Measurements from ENCODE around the gene TMEM63B. TPM values are rescaled to one million over a fixed set of nuclear protein-coding genes. Genes with fewer than 3 reads are reported as not detected.
A peak's percentile ranks its signal among the peaks of the same experiment; 100 is the strongest.

The TMEM63B gene
- total and polyA plus RNA-seq, 9 of the 15 experiments (the other 6 are each of a cell fraction or from before 2014, with no cell fraction given) = 0.14 to 39.4 (median 14.4) TPM

DNA sequence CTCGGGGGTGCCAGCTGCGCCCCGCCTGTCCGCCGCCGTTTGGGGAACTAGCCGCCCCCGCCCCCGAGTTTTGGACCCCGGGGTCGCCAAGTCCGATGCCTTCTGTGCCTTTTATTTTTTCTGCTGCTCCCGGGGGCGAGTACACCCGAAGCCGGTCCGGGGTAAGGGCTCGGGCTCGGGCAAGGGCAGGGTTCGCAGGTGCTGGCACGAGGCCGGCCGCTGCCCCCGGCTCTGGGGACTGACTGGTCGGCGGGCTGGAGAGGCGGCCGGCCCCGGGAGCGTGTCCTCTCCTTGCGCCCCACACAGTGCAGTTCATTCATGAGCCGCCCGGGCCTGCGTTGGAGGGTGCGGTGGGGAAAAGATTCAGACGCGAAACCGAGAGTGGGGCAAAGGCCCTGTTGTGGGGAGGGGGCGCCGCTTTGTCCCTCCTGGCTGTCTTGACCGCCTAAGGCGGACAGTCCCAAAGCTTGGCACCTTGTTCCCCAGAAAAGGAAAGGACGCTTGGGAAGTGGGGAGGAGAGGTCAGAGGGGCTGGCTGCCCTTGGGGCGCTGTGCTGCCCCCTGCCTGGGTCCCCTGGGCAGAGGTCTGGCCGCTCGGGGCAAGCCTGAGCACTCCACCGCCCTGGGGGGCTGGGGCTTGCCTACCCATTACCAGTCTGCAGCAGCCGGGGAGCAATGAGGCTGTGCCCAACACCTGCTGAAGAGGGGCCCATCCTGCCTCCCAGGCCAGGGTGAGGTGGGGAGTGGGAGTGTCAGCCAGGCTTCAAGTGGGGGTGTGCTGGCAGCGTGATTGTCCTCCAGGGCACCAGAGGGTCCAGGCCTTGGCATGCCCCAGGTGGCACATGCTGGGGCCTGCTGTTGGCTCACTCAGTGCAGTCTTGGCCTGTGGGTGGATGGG is 915 bp downstream of the TMEM63B start (continued):
- TF ChIP-seq FUS (optimal IDR thresholded peaks at IDR 0.05; ENCODE audit: low read depth, low read length) (no peak), TAF9B (IDR thresholded peaks at IDR 0.05; ENCODE audit: partially characterized antibody) (no peak), GTF2E2 (tag; IDR thresholded peaks at IDR 0.05) (no peak), MCM2 (IDR thresholded peaks at IDR 0.05; ENCODE audit: low read depth) (no peak), ZNF232 (CRISPR knock-in tag; IDR thresholded peaks at IDR 0.05) (no peak), ZNF766 (CRISPR knock-in tag; conservative IDR thresholded peaks at IDR 0.05) (no peak), BRF1 (IDR thresholded peaks at IDR 0.05; ENCODE audit: borderline replicate concordance, extremely low read depth, insufficient read length) (no peak), CBX5 (IDR thresholded peaks at IDR 0.05; ENCODE audit: borderline replicate concordance, low read depth) (no peak)
- TF ChIP-seq, protein P1, sequence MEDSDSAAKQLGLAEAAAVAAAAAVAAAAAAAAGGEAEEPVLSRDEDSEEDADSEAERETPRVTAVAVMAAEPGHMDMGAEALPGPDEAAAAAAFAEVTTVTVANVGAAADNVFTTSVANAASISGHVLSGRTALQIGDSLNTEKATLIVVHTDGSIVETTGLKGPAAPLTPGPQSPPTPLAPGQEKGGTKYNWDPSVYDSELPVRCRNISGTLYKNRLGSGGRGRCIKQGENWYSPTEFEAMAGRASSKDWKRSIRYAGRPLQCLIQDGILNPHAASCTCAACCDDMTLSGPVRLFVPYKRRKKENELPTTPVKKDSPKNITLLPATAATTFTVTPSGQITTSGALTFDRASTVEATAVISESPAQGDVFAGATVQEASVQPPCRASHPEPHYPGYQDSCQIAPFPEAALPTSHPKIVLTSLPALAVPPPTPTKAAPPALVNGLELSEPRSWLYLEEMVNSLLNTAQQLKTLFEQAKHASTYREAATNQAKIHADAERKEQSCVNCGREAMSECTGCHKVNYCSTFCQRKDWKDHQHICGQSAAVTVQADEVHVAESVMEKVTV (CRISPR knock-in tag; IDR thresholded peaks at IDR 0.05) = no peak
- TF ChIP-seq, protein P2, sequence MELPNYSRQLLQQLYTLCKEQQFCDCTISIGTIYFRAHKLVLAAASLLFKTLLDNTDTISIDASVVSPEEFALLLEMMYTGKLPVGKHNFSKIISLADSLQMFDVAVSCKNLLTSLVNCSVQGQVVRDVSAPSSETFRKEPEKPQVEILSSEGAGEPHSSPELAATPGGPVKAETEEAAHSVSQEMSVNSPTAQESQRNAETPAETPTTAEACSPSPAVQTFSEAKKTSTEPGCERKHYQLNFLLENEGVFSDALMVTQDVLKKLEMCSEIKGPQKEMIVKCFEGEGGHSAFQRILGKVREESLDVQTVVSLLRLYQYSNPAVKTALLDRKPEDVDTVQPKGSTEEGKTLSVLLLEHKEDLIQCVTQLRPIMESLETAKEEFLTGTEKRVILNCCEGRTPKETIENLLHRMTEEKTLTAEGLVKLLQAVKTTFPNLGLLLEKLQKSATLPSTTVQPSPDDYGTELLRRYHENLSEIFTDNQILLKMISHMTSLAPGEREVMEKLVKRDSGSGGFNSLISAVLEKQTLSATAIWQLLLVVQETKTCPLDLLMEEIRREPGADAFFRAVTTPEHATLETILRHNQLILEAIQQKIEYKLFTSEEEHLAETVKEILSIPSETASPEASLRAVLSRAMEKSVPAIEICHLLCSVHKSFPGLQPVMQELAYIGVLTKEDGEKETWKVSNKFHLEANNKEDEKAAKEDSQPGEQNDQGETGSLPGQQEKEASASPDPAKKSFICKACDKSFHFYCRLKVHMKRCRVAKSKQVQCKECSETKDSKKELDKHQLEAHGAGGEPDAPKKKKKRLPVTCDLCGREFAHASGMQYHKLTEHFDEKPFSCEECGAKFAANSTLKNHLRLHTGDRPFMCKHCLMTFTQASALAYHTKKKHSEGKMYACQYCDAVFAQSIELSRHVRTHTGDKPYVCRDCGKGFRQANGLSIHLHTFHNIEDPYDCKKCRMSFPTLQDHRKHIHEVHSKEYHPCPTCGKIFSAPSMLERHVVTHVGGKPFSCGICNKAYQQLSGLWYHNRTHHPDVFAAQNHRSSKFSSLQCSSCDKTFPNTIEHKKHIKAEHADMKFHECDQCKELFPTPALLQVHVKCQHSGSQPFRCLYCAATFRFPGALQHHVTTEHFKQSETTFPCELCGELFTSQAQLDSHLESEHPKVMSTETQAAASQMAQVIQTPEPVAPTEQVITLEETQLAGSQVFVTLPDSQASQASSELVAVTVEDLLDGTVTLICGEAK (IDR thresholded peaks at IDR 0.05) = peak; percentile 66; the same call in 1 of the 2 replicates
- TF ChIP-seq, protein P2 (CRISPR knock-in tag; IDR thresholded peaks at IDR 0.05) = no peak
- TF ChIP-seq, protein P3, sequence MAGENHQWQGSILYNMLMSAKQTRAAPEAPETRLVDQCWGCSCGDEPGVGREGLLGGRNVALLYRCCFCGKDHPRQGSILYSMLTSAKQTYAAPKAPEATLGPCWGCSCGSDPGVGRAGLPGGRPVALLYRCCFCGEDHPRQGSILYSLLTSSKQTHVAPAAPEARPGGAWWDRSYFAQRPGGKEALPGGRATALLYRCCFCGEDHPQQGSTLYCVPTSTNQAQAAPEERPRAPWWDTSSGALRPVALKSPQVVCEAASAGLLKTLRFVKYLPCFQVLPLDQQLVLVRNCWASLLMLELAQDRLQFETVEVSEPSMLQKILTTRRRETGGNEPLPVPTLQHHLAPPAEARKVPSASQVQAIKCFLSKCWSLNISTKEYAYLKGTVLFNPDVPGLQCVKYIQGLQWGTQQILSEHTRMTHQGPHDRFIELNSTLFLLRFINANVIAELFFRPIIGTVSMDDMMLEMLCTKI (IDR thresholded peaks at IDR 0.05; ENCODE audit: partially characterized antibody) = no peak
- TF ChIP-seq, protein P4, sequence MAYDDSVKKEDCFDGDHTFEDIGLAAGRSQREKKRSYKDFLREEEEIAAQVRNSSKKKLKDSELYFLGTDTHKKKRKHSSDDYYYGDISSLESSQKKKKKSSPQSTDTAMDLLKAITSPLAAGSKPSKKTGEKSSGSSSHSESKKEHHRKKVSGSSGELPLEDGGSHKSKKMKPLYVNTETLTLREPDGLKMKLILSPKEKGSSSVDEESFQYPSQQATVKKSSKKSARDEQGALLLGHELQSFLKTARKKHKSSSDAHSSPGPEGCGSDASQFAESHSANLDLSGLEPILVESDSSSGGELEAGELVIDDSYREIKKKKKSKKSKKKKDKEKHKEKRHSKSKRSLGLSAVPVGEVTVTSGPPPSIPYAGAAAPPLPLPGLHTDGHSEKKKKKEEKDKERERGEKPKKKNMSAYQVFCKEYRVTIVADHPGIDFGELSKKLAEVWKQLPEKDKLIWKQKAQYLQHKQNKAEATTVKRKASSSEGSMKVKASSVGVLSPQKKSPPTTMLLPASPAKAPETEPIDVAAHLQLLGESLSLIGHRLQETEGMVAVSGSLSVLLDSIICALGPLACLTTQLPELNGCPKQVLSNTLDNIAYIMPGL (CRISPR knock-in tag; IDR thresholded peaks at IDR 0.05) = no peak; the same call in 1 of the 2 replicates
